Stimulated activated naive B cell treated with anti-CD40 and anti-IgM and Interleukin-4, amounts not matched to agents 10 μg/mL and 1 μg/mL and 100 μg/mL, for 72 hours (primary cell): ENCODE measurements around the gene CROCC2.
A peak's percentile ranks its signal among the peaks of the same experiment; 100 is the strongest.

Experiments used
- ATAC-seq, 2 donors: fragments of 150-1000 bp; cut with Tn5 transposase; replicated peaks; 2 replicates each; pipeline ENCODE4 v1.10.0; 2021; ENCODE audit warnings: moderate library complexity in 1 of 2
- DNase-seq: peaks from one replicate; pipeline ENCODE4 v3.0.0; 2021
- H3K27ac Mint-ChIP-seq: one replicate; pipeline ENCODE4 v1.8.0; 2022; ENCODE audit warnings: mild to moderate bottlenecking, mixed read lengths
- H3K27me3 Mint-ChIP-seq, 2 donors: one replicate each; pipeline ENCODE4 v1.8.0; 2022; ENCODE audit warnings: mixed read lengths in 2 of 2
- H3K36me3 Mint-ChIP-seq, 2 donors: one replicate each; pipeline ENCODE4 v1.8.0; 2022; ENCODE audit warnings: mixed read lengths in 2 of 2, mild to moderate bottlenecking in 1 of 2
- H3K4me1 Mint-ChIP-seq, 2 donors: one replicate each; pipeline ENCODE4 v1.8.0; 2022; ENCODE audit warnings: mixed read lengths in 2 of 2, mild to moderate bottlenecking in 1 of 2
- H3K4me3 Mint-ChIP-seq, 2 donors: one replicate each; pipeline ENCODE4 v1.8.0; 2022; ENCODE audit warnings: mild to moderate bottlenecking in 2 of 2, mixed read lengths in 2 of 2, moderate library complexity in 1 of 2
- H3K9me3 Mint-ChIP-seq, 2 donors: one replicate each; pipeline ENCODE4 v1.8.0; 2022; ENCODE audit warnings: mixed read lengths in 2 of 2, mild to moderate bottlenecking in 1 of 2

Gene CROCC2

GRCh38 chr2:240884745-240885144 lies 21.4 kb upstream of the CROCC2 start:
- Mint-ChIP-seq H3K27ac (no peak overlapping the region), H3K27me3 (peaks cover 0 to 6% of the 10 kb centered on the region in 2 donors), H3K36me3 (no peaks in the 10 kb centered on the region), H3K4me3 (no peak overlapping the region), H3K9me3 (peaks cover 0 to 3% of the 10 kb centered on the region in 2 donors), H3K4me1 (peaks cover 5 to 6% of the 10 kb centered on the region in 2 donors)
- ATAC-seq (no peak), DNase-seq (no peak)

DNA sequence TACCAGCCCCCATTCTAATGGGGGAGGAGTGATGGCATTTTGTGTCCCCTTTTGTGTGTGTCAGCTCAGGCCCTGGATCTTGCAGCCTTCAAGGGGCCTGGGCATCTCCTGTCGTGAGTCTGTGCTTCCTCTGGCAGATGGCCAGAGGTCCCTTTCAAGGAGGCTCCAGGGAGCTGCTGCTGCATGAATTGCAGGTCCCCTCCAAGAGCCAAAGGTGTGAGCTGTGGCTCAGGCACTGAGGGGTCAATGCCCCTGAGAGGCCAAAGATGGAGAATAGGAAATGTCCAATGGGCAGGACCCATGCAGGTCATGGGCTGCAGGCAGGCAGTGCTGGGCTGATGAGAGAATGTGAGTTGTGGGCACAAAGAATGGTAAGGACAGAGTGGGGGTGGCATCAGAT lies 20.6 kb upstream of the CROCC2 start:
- Mint-ChIP-seq H3K27me3 (peaks cover 0 to 6% of the 10 kb centered on the region in 2 donors), H3K4me3 (no peak overlapping the region), H3K27ac (no peak overlapping the region), H3K4me1 (peaks cover 5 to 6% of the 10 kb centered on the region in 2 donors), H3K9me3 (peaks cover 0 to 3% of the 10 kb centered on the region in 2 donors), H3K36me3 (no peaks in the 10 kb centered on the region)
- DNase-seq (no peak), ATAC-seq (no peak)

DNA sequence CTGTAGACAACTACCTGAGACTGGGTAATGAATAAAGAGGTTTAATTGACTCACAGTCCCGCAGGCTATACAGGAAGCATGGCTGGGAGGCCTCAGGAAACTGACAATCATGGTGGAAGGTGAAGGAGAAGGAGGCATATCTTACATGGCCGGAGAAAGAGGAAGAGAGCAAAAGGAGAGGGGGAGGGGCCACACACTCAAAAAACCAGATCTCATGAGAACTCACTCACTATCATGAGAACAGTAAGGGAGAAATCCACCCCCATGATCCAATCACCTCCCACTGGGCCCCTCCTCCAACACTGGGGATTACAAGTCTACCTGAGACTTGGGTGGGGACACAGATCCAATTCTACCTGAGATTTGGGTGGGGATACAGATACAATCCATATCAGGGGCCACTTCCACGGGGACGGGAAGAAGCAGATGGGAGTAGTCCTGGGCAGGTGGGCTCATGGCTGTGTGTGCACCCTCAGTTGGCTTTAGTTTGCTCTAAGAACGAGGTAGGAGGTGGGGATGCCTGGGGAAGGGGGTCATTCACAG lies 20.0 kb upstream of the CROCC2 start:
- Mint-ChIP-seq H3K27me3 (peaks cover 0 to 6% of the 10 kb centered on the region in 2 donors), H3K27ac (no peak overlapping the region), H3K4me3 (no peak overlapping the region), H3K9me3 (peaks cover 0 to 3% of the 10 kb centered on the region in 2 donors), H3K4me1 (peaks cover 5 to 6% of the 10 kb centered on the region in 2 donors), H3K36me3 (no peaks in the 10 kb centered on the region)
- ATAC-seq, result peak in 1 of 2 donors; percentile 29
- no peak for DNase-seq

DNA sequence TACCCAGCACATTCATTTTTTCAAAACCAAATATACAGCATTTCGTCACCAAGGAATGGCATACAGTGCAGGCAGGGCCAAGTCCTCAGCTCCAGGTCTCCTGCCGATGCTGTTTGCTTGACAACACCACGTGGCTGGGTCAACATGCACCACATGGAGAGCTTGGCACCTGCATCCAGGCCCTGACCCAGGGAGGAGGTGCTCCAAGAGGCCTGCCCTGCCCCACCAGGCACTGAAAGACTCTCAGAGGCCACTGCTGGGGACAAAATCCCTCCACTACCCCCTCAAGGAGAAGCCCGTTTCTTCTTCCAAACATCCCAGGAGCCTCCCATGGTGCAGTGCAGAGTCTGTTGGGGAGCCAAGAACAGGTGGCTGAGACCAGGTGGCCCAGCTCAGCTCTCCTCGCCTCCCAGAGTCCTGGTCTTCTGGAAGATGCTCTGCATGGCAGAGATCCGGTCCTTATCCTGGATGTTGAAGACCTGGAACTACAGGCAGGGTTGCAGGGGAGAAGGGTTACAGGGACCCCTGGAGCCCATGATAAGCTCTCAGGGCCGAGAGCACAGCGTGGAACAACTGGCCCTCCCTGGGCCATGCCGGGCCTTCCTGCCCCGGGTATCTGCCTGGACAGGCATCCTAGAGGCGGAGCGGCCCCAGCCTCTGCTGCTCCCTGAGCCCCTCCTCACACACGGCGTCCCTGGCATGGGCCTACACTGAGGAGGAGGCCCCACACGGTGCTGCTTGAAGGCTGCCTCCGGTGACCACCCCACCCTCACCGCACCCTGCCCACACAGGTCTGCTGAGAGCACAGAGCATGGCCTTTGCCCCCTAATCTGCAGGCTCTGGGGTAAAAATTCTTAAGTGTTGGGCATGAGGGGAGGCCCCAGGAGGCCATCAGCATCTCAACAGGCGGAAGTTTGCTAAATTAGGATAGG lies 19.2 kb upstream of the CROCC2 start:
- peaks cover 5 to 6% of the 10 kb centered on the region in 2 donors for H3K4me1 Mint-ChIP-seq
- no peak overlapping the region for H3K4me3 Mint-ChIP-seq
- H3K27ac Mint-ChIP-seq, result no peak overlapping the region
- ATAC-seq (no peak), DNase-seq (no peak)
- no peaks in the 10 kb centered on the region for H3K36me3 Mint-ChIP-seq
- peaks cover 5 to 6% of the 10 kb centered on the region in 2 donors for H3K27me3 Mint-ChIP-seq
- H3K9me3 Mint-ChIP-seq, result peaks cover 0 to 3% of the 10 kb centered on the region in 2 donors

DNA sequence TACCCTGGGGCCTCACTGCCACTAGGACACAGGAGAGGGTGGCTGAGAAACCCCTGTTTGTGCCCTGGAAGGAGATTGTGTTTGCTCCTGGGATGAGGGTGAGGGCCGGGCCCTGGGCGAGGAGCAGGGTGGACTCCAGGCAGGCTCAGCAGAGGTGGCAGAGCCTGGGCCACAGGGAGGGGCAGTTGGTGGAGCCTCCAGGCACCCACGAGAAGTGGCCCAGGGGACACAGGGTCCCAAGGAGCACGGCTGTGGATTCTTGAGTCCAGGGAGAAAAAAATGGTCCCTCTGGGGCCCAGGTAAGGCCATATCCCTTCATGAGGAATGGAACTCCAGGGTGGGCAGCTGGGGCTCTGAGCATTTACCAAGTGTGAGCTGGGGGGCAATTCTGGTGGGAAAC lies 18.5 kb upstream of the CROCC2 start:
- H3K36me3 Mint-ChIP-seq, result no peaks in the 10 kb centered on the region
- ATAC-seq, result no peak
- DNase-seq, result no peak
- H3K4me1 Mint-ChIP-seq, result peaks cover 5 to 6% of the 10 kb centered on the region in 2 donors
- no peak overlapping the region for H3K4me3 Mint-ChIP-seq
- peaks cover 0 to 3% of the 10 kb centered on the region in 2 donors for H3K9me3 Mint-ChIP-seq
- no peak overlapping the region for H3K27ac Mint-ChIP-seq
- H3K27me3 Mint-ChIP-seq, result peaks cover 5 to 6% of the 10 kb centered on the region in 2 donors

DNA sequence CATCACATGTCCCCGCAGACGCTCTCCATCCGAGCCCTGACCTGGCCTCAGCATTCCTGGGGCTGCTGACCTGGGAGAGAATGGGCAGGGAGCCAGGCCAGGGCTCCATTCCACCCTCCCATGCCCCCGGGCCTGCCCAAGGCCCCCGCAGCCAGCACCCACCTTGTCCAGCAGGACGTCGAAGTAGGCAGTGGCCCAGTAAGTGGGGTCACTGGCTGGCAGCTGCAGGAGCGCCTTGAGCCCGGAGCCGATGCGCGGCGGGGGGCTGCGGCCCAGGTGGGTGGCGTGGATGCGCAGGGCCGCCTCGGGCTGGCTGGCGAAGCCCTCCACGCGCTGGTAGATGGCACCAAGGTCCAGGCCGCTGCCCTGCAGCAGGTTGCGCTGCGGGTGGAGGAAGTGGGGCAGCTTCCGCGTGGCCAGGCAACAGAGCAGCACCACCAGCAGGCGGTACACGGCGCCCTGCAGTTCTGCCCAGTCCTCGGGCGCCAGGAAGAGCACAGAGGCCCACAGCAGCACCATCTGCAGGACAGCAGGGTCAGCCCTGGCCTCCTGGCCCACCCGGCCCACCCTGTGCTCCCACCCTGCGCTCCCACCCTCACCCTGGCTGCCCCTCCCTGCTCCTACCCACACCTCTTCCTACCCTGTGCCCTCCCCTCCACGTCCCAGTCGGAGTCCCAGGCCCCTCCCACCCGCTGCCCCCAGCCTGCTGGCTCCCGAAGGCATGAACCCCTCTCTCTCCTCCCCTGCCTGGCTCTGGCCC lies 17.8 kb upstream of the CROCC2 start:
- no peak overlapping the region for H3K4me3 Mint-ChIP-seq
- peaks cover 0 to 3% of the 10 kb centered on the region in 2 donors for H3K9me3 Mint-ChIP-seq
- ATAC-seq, result no peak
- H3K27me3 Mint-ChIP-seq, result peaks cover 5 to 6% of the 10 kb centered on the region in 2 donors
- H3K36me3 Mint-ChIP-seq, result no peaks in the 10 kb centered on the region
- H3K4me1 Mint-ChIP-seq, result peaks cover 5 to 6% of the 10 kb centered on the region in 2 donors
- DNase-seq, result no peak
- H3K27ac Mint-ChIP-seq, result no peak overlapping the region

DNA sequence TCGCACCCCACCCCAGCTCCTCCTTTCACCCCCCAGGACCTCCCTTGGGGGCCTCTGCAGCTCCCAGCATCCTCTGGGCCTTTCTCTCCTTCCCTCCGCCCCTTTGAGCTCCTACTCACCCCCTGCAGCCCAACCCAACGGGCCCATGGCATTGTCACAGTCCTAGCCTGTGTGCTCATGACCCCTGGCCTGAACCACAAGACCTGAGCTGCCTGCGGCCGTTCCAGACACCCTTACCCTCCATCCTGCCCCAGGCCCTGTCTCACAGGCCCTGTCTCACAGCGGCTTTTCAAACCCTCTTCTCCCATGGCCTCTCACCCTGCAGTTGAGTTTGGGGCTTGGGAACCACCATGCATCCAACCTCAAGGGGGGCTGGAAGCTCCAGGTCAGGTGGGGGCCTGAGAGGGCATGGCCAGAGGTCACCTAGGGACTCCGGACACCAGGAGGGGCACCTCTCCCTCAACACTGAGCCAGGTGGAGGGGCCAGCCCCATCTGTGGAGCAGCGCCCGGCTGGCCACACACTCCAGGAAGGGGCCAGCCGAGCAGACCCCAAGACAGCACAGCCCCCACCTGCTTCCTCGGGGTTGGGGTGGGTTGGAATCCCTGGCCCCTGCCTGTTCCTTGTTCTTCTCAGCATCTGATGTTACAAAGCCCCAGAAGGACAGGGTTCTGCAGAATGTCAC lies 17.1 kb upstream of the CROCC2 start:
- Mint-ChIP-seq H3K27ac (no peak overlapping the region), H3K4me1 (peaks cover 5 to 9% of the 10 kb centered on the region in 2 donors), H3K9me3 (peaks cover 0 to 3% of the 10 kb centered on the region in 2 donors), H3K4me3 (no peak overlapping the region), H3K36me3 (no peaks in the 10 kb centered on the region), H3K27me3 (peaks cover 5% of the 10 kb centered on the region in 2 donors)
- ATAC-seq, result no peak
- no peak for DNase-seq

DNA sequence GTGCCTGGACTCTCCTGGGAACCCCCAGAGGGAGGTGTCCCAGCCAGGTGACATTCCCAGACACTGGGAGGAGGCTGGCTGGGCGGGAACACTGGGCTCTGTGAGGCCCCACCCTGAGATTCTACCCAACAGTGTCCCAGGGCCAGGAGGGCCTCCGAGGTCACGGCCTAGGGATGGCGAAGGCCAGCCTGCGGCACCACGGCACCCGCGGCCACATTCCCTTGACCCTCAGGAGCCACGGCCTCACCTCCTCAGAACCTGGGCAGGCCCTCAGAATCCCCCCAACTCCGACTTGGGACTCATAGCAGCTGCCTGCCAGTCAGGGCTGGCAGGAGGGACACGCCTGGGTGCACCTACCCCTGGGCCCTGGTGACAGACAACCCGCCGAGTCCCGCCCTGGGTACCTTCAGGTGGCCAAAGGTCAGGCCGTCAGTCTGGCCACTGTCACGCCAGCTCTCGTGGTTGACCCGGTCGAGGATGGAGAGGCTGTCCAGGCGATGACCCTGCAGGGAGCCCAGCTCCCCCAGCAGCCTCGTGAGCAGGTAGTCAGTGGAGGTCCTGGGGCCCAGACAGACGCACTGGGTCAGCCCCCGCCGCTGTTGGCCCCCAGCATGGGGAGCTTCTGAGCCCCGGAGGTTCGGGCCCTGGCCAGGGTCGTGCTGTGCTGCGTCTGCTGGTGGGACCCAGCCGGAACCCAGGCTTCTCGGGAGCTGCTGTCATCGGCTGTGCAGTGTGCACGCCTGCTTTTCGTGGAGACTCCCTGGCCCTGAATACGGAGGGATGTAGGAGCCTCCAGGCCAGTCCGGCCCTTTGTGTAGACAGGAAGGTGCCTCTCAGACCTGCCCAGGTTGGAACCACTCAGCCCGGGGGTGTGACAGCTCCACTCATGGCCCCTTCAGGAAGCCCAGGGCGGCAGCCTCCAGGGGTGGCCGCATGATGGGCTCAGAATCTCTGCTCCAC lies 16.3 kb upstream of the CROCC2 start:
- H3K4me1 Mint-ChIP-seq, result peaks cover 5 to 9% of the 10 kb centered on the region in 2 donors
- H3K4me3 Mint-ChIP-seq, result no peak overlapping the region
- H3K27me3 Mint-ChIP-seq, result peaks cover 0 to 5% of the 10 kb centered on the region in 2 donors
- H3K27ac Mint-ChIP-seq, result no peak overlapping the region
- H3K9me3 Mint-ChIP-seq, result peaks cover 0 to 3% of the 10 kb centered on the region in 2 donors
- H3K36me3 Mint-ChIP-seq, result no peaks in the 10 kb centered on the region
- DNase-seq, result no peak
- ATAC-seq, result no peak

DNA sequence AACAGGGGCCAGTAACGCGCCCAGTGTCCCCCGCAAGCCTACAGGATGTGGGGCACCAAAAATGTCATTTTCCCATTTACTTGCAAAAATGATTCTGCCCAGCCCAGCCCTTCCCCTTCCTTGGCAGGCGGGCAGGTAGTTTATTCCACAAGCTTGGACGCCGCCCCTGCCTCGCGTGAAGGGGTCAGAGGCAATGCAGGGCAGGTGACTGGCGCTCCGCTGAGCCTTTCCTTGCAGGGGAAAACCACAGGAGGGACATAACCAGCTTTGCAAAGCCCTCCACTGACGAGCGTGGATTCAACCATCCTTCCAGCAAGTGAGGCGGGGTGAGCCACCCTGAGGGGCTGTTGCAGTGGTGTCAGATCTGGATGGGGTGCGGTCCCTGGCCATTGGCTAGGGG lies 15.4 kb upstream of the CROCC2 start:
- Mint-ChIP-seq H3K4me1 (peaks cover 5 to 9% of the 10 kb centered on the region in 2 donors), H3K36me3 (no peaks in the 10 kb centered on the region)

DNA sequence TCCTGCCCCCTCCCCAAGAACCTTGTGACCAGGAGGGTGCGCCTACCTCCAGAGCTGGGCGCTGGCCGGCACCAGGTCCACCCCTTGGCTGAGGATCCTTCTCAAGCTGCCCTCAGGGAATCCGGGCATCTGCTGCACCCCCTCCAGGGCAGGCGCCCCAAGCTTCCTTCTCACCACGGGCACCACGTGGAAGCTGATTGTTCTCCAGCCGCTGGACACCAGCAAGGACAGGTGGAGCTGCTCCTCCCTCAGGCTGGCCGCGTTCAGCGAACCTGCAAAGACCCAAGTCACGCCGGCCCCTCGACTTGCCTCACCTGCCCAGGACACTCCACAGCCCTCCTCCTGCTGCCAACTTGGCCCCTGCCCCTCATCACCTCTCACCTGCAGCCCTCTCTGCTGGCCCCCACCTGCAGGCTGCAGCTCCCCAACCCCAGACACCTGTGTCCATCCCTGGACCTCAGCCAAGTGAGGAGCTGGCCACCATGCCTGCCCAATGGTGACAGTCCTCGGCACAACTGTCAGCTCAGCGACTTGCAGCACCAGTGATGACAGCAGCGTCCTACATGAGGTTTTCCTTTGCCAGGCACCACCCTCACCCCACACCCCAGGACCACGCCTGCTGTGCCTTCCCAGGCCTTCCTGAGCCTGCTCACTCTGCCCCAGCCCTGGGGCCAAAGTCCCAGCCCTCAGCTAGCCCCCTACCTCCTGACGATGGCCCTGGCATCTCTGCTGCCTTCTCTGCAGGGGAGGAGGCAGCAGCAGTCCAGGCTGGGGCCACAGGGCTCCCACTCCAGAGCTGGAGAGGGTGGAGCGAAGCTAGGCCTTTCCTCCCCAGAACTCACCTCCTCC lies 14.4 kb upstream of the CROCC2 start:
- H3K4me1 Mint-ChIP-seq, result peaks cover 0 to 5% of the 10 kb centered on the region in 2 donors
- no peak overlapping the region for H3K4me3 Mint-ChIP-seq
- DNase-seq (no peak), ATAC-seq (no peak)
- peak overlapping the region; percentile 56 for H3K27ac Mint-ChIP-seq
- H3K36me3 Mint-ChIP-seq, result no peaks in the 10 kb centered on the region
- H3K9me3 Mint-ChIP-seq, result peaks cover 0 to 1% of the 10 kb centered on the region in 2 donors
- H3K27me3 Mint-ChIP-seq, result peaks cover 0 to 5% of the 10 kb centered on the region in 2 donors

More for the DNA sequence above, 15.4 kb upstream of the CROCC2 start:
- H3K9me3 Mint-ChIP-seq, result peaks cover 0 to 3% of the 10 kb centered on the region in 2 donors
- ATAC-seq, result no peak
- no peak for DNase-seq
- H3K27ac Mint-ChIP-seq, result no peak overlapping the region
- H3K4me3 Mint-ChIP-seq, result no peak overlapping the region
- H3K27me3 Mint-ChIP-seq, result peaks cover 0 to 5% of the 10 kb centered on the region in 2 donors

DNA sequence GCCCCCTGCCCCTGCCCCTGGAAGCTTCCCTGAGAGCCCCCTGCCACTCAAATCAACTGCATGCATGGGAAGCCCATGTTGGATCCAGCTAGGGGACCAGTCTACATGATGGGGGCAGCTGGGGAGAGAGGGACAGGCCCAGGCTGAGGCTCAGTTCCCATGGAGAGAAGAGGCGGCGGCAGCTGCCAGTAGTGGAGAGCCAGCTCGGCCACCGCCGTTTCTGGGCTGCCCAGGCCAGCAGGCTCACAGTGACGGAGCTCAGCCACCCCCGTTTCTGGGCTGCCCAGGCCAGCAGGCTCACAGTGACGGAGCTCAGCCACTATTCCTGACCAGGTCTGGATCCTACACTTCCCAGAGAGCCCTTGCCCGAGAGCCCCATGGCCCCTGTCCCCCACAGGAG lies 13.8 kb upstream of the CROCC2 start:
- Mint-ChIP-seq H3K27ac (no peak overlapping the region), H3K36me3 (no peaks in the 10 kb centered on the region), H3K9me3 (peaks cover 0 to 1% of the 10 kb centered on the region in 2 donors), H3K4me1 (peaks cover 0 to 5% of the 10 kb centered on the region in 2 donors), H3K27me3 (peaks cover 0 to 8% of the 10 kb centered on the region in 2 donors), H3K4me3 (no peak overlapping the region)
- DNase-seq (no peak), ATAC-seq (no peak)

- Mint-ChIP-seq H3K4me1 (peaks cover 0 to 5% of the 10 kb centered on the region in 2 donors), H3K36me3 (no peaks in the 10 kb centered on the region), H3K27me3 (peaks cover 0 to 14% of the 10 kb centered on the region in 2 donors), H3K27ac (no peak overlapping the region), H3K9me3 (peaks cover 0 to 1% of the 10 kb centered on the region in 2 donors), H3K4me3 (no peak overlapping the region)
- DNase-seq (no peak), ATAC-seq (no peak)
Observed at GRCh38 chr2:240892925-240893324, 13.2 kb upstream of the CROCC2 start.
